Measurements from ENCODE around the gene DPH3.

The DPH3 gene

GRCh38 chr3:16255326-16255725, 9.4 kb downstream of the DPH3 start:
- no peak for DNase-seq (ENCODE audit: low spot score)

GRCh38 chr3:16254916-16255315, 9.8 kb downstream of the DPH3 start:
- DNase-seq (ENCODE audit: low spot score), result no peak

GRCh38 chr3:16253601-16254000, 11.1 kb downstream of the DPH3 start:
- no peak for DNase-seq (ENCODE audit: low spot score)

GRCh38 chr3:16252988-16253387, 11.8 kb downstream of the DPH3 start:
- DNase-seq (ENCODE audit: low spot score), result no peak

- DNase-seq (ENCODE audit: low spot score), result no peak
These were observed 12.3 kb downstream of the DPH3 start for GRCh38 chr3:16252243-16252978.

GRCh38 chr3:16251316-16252085, 13.2 kb downstream of the DPH3 start:
- DNase-seq (ENCODE audit: low spot score), result no peak

- DNase-seq (ENCODE audit: low spot score), result no peak
These were observed 14.9 kb downstream of the DPH3 start for GRCh38 chr3:16249886-16250285.

GRCh38 chr3:16249336-16249735, 15.4 kb downstream of the DPH3 start:
- peak; percentile 27 for DNase-seq (ENCODE audit: low spot score)

GRCh38 chr3:16248556-16248955, 16.2 kb downstream of the DPH3 start:
- DNase-seq (ENCODE audit: low spot score), result no peak

- DNase-seq (ENCODE audit: low spot score), result peak; percentile 85
These were observed 17.3 kb downstream of the DPH3 start for GRCh38 chr3:16247282-16248061.

GRCh38 chr3:16245609-16246008, 19.1 kb downstream of the DPH3 start:
- no peak for DNase-seq (ENCODE audit: low spot score)

- DNase-seq (ENCODE audit: low spot score), result peak; percentile 25
These were observed 20.8 kb downstream of the DPH3 start for GRCh38 chr3:16243706-16244490.

- DNase-seq (ENCODE audit: low spot score), result no peak
These were observed 22.6 kb downstream of the DPH3 start for GRCh38 chr3:16242177-16242576.

GRCh38 chr3:16241225-16241624, 23.5 kb downstream of the DPH3 start:
- no peak for DNase-seq (ENCODE audit: low spot score)

- peak; percentile 84 for DNase-seq (ENCODE audit: low spot score)
These were observed 24.3 kb downstream of the DPH3 start for GRCh38 chr3:16240229-16241023.

- DNase-seq (ENCODE audit: low spot score), result peak; percentile 20
These were observed 25.0 kb downstream of the DPH3 start for GRCh38 chr3:16239780-16240179.

GRCh38 chr3:16239086-16239770, 25.5 kb downstream of the DPH3 start:
- peak; percentile 7 for DNase-seq (ENCODE audit: low spot score)

GRCh38 chr3:16236856-16237393, 27.8 kb downstream of the DPH3 start:
- DNase-seq (ENCODE audit: low spot score), result no peak

GRCh38 chr3:16236030-16236639, 28.6 kb downstream of the DPH3 start:
- no peak for DNase-seq (ENCODE audit: low spot score)

- no peak for DNase-seq (ENCODE audit: low spot score)
These were observed 30.5 kb downstream of the DPH3 start for GRCh38 chr3:16234281-16234680.
